Activated CD8-positive, alpha-beta memory T cell treated with anti-CD3 and anti-CD28 coated beads for 48 hours (primary cell): ENCODE results near the gene DOCK7.
"Not testable (repeated sequence)": the region's sequence is repeated elsewhere in the genome, so short reads cannot be mapped to it uniquely, and the experiment has no call there.

Experiments used
- DNase-seq, 3 experiments: peaks; one replicate each; pipeline ENCODE4 v3.0.0-alpha.2; 2020; ENCODE audit warnings: low read depth in 2 of 3, low spot score in 2 of 3

DOCK7 gene

GRCh38 chr1:62530516-62531154 lies 157.6 kb downstream of the DOCK7 start:
- DNase-seq = no peak

GRCh38 chr1:62529227-62529626 lies 159.0 kb downstream of the DOCK7 start:
- no peak for DNase-seq

GRCh38 chr1:62528015-62528414 lies 160.2 kb downstream of the DOCK7 start:
- DNase-seq = no peak

DNA sequence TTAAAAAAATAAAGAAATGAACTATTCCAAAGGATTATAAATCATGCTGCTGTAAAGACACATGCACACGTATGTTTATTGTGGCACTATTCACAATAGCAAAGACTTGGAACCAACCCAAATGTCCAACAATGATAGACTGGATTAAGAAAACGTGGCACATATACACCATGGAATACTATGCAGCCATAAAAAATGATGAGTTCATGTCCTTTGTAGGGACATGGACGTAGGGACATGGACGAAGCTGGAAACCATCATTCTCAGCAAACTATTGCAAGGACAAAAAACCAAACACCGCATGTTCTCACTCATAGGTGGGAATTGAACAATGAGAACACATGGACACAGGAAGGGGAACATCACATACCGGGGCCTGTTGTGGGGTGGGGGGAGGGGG lies 160.8 kb downstream of the DOCK7 start:
- DNase-seq = not testable (repeated sequence)

- DNase-seq = no peak
These were observed 164.3 kb downstream of the DOCK7 start for GRCh38 chr1:62523860-62524259.

- DNase-seq = no peak
These were observed 171.6 kb downstream of the DOCK7 start for GRCh38 chr1:62516600-62516999.

DNA sequence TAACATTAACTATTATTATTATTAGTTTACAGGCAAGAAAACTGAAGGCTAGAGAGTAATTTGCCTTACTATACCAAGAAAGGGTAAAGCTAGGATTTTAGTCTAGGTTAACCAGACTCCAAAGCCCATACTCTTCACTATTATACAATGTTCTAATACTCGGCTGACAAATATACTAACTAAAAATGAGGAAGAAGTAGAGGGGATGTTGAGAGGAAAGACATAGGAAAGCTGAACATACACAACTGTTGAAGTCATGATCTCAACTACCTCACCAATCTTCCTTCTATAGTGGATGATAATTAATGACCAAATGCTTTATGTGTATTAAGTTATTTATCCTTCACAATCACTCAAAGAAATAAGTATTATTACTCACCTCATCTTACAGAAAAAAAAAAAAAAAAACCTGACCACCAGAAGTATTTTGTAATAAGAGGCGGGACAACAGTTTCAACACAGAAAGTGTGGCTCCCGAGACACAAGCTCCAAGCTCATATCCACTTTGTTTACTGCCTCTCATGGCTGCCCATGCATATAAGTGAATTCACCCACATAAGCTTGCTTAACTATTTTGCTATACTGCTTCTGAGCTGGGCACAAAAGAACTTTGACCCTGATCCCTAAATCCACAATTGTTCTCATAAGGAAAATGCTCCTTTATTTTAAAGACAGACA lies 173.3 kb downstream of the DOCK7 start:
- no peak for DNase-seq

- DNase-seq = no peak
These were observed 175.2 kb downstream of the DOCK7 start for GRCh38 chr1:62513013-62513412.

GRCh38 chr1:62509028-62509427 lies 179.2 kb downstream of the DOCK7 start:
- DNase-seq = no peak

DNA sequence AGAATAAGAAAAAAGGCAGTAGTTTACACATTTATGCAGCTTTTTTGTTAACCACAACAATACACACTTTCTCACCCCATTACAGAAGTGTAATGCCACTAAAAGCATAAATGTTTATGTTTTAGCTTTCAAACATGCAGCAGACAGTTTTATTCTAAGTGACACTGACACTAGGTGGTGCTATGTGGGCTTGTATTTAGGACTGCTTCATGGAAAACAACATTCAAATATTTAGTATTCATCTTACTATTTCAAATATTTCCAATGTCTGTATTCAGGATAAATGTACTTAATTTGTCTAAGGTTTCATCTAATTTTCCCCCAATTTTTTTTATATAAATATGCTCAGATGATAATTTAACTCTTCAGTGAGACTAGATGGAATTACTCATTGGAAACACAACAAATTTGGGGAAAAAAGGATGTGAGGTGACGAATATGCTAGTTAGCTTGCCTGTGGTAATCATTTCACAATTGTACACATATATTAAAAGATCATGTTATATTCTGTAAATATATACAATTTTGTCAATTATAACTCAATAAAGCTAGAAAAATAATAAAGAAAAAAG lies 179.9 kb downstream of the DOCK7 start:
- no peak for DNase-seq

DNA sequence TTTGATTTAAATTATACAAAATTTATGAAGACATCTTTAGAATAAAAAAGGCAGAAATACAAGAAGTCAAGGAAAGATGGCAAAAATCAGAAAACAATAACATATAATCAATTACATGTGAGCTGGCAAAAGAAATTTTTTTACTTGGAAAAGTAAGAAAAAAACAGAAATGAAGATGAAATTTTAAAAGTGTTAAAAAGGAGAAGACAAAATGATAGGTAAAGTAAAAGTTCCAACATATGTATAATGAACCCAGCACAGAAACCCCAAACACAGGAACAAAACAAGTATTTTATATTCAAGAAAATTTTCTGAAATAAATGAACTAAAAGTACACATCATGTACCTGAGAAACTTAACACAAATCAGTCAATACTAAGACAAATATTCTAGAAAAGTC lies 188.0 kb downstream of the DOCK7 start:
- DNase-seq = no peak

DNA sequence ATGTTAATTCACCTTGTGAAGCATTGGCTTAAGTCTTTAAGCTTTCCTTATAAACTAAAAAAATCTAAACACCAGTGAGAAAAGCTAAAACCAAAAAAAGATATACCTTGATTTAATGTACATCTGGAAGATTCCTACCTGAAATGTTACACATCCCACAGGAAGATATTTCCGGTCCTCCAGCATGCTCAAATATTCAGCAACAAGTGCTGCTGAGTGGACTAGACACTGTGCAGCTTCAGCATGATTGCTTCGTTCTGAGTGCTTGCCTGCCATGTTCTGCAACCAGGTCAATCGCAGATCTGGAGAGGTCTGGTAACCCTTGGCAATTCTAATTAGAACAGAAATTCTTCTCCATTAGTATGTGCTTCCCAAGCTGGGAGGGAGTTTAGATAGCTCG lies 194.0 kb downstream of the DOCK7 start:
- DNase-seq = no peak

DNA sequence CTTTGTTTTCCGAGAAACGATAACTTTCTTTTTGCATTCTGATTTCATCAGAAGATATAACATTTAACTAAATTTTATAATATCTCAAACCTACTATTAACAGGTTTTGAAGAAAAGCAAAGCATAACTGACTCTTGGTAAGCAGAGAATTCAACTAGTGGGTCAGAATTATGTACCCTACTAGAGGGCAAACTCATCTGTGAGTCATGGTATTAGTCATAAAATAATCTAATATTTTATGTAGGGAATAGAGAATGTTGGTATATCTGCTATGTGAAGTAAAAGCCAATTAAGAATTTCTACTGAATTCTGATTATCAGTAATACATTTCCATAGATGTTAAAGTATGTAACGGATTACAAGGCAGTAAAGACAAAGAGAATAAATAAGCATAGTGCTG lies 194.5 kb downstream of the DOCK7 start:
- DNase-seq = no peak

GRCh38 chr1:62492521-62492920 lies 195.7 kb downstream of the DOCK7 start:
- DNase-seq = no peak

GRCh38 chr1:62487956-62488355 lies 200.2 kb downstream of the DOCK7 start:
- DNase-seq = no peak

DNA sequence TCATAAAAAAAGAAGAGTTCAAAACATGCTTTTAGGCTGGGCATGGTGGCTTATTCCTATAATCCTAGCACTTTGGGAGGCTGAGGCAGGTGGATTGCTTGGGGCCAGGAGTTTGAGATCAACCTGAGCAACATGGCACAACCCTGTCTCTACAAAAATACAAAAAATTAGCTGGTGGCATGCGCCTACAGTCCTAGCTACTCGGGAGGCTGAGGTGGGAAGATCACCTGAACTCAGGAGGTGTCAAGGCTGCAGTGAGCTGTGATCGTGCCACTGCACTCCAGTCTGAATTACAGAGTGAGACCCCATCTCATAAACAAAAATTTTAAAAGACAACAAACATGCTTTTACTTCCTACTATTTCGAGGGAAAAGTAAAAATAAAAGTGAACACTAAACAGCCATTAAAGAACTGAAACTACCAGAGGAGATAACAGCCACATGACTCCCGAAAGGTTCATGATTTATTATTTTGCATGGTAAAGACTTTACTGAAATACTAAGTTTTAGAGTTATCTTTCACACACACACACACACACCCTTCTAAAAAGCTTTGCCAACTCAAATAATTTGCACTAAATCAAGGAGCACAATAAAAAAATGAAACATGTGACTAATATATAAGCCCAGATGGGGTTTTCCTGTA lies 203.2 kb downstream of the DOCK7 start:
- DNase-seq = no peak

- DNase-seq = no peak
These were observed 206.5 kb downstream of the DOCK7 start for GRCh38 chr1:62481681-62482080.

DNA sequence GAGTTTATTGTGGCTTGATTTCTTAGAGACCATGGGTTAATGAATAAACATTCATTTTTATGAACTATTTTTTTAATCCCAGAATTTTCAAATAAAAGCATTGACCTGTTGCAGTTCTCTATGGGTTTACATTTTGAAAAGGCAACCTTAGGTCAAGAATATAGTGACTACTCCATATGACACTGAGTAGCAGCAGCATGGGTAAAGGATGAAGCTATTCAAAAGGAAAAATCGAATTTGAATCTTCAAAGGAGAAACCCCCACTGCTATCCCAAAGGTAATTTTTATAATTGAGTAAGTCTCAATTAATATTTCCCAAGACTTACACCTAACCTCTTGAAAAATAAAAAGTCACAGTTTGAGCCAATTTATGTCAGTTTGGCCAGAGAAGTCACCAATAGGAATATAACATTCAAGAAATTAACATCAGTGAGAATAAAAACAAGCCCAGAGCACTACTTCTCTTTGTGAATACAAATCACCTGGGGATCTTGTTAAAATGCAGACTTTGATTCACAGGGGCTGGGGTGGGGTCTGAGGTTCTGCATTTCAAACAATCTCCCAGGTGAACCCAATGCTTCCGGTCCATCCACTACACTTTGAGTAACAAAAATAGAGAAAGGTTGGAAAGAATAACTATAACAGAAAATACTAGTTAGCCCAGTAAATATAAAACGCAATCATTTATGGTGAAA lies 211.5 kb downstream of the DOCK7 start:
- no peak for DNase-seq

GRCh38 chr1:62467092-62467491 lies 221.1 kb downstream of the DOCK7 start:
- DNase-seq = no peak

DNA sequence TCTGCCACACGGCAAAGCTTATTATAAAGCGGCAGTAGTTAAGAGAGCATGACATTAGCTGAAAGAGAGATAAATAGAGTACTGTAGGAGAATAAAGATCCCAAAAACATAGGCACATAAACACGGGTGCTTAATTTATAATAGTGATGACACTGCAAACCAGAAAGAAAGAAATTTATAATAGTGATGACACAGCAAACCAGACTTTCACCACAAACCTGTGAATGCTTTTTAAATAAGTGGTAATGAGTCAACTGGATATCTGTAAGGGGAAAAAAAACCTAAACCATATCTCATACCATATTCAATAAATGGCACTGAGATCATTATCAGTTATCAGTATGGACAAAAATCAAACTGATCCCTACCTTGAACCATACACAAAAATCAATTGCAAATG lies 225.8 kb downstream of the DOCK7 start:
- no peak for DNase-seq

GRCh38 chr1:62457955-62458354 lies 230.2 kb downstream of the DOCK7 start:
- no peak for DNase-seq

DNA sequence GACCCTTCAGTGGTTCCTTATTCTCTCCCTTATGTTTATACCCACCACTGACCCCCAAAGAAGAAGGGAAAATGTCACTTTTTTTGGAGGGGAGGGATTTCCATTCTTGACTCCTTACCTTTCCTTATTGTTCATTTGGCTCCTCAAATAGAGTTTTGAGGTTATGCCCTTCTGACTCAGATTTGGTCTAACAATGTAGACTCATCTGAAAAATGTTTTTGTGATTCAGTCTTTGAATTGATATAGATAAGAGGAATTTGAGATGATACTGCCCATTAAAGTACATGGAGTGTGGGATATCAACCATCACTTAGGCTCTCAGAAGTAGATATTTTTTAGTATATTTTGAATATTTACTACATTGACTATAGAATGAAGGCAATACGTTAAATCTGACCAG lies 235.2 kb downstream of the DOCK7 start:
- DNase-seq = no peak
